ENCODE results near the gene PCYT1B.

- TF ChIP-seq, protein P1, sequence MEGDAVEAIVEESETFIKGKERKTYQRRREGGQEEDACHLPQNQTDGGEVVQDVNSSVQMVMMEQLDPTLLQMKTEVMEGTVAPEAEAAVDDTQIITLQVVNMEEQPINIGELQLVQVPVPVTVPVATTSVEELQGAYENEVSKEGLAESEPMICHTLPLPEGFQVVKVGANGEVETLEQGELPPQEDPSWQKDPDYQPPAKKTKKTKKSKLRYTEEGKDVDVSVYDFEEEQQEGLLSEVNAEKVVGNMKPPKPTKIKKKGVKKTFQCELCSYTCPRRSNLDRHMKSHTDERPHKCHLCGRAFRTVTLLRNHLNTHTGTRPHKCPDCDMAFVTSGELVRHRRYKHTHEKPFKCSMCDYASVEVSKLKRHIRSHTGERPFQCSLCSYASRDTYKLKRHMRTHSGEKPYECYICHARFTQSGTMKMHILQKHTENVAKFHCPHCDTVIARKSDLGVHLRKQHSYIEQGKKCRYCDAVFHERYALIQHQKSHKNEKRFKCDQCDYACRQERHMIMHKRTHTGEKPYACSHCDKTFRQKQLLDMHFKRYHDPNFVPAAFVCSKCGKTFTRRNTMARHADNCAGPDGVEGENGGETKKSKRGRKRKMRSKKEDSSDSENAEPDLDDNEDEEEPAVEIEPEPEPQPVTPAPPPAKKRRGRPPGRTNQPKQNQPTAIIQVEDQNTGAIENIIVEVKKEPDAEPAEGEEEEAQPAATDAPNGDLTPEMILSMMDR (conservative IDR thresholded peaks at IDR 0.05; ENCODE audit: low read length): no peak
- no peak for TF ChIP-seq EZH2phosphoT487 (IDR thresholded peaks at IDR 0.05; ENCODE audit: borderline replicate concordance)
These were observed 4.0 kb downstream of the PCYT1B start for GRCh38 chrX:24643116-24643515.

All from Loucy (cell line).